GM12891 (cell line): ENCODE measurements around the gene APCDD1.

Experiments
- POLR2A ChIP-seq: IDR thresholded peaks from 2 replicates; pipeline ENCODE4 v1.6.1; 2011; ENCODE audit warnings: low read depth, low read length, control low read depth
- POLR2AphosphoS5 ChIP-seq: IDR thresholded peaks from 2 replicates; pipeline ENCODE4 v1.6.1; 2011; ENCODE audit warnings: low read depth, low read length, control low read depth
- SPI1 ChIP-seq: IDR thresholded peaks from 2 replicates; pipeline ENCODE4 v1.6.1; 2011; ENCODE audit warnings: low read depth, low read length, control low read depth
- TAF1 ChIP-seq: IDR thresholded peaks from 2 replicates; pipeline ENCODE4 v1.6.1; 2011; ENCODE audit warnings: low read depth, low read length, control low read depth

- TF ChIP-seq POLR2A, result no peak
- no peak for TF ChIP-seq SPI1
- TF ChIP-seq POLR2AphosphoS5, result no peak
- no peak for TF ChIP-seq TAF1
Measured at GRCh38 chr18:10482363-10482984, 28.0 kb downstream of the APCDD1 start.
